Activated B cell treated with CpG ODN at 0.5 μM for 24 hours (primary cell): ENCODE data around the gene EPB41L2. TPM values are rescaled to one million over a fixed set of nuclear protein-coding genes. Genes with fewer than 3 reads are reported as not detected.

Experiments
- ATAC-seq: fragments of 200-7000 bp; cut with Tn5 transposase; one replicate; pipeline ENCODE4 v1.10.0; 2021; ENCODE audit warnings: low read depth, mild to moderate bottlenecking, moderate library complexity
- CTCF ChIA-PET: fragments of 350-600 bp; sonication (Branson Sonifier 250); formaldehyde crosslinking; loops from one replicate; lab custom pipeline; 2021; ENCODE audit warnings: antibody characterized with exemption; lab: Charles Lee
- POLR2A ChIA-PET: fragments of 350-600 bp; sonication (Branson Sonifier 250); formaldehyde crosslinking; loops from one replicate; lab custom pipeline; 2021; ENCODE audit warnings: antibody characterized with exemption; lab: Charles Lee
- DNase-seq: peaks from one replicate; pipeline ENCODE4 v3.0.0; 2022
- H3K27ac Mint-ChIP-seq: one replicate; pipeline ENCODE4 v1.8.0; 2020; ENCODE audit warnings: mixed read lengths
- H3K27me3 Mint-ChIP-seq: one replicate; pipeline ENCODE4 v1.8.0; 2021; ENCODE audit warnings: mixed read lengths
- H3K36me3 Mint-ChIP-seq: one replicate; pipeline ENCODE4 v1.8.0; 2021; ENCODE audit warnings: low read depth, mixed read lengths
- H3K4me1 Mint-ChIP-seq: one replicate; pipeline ENCODE4 v1.8.0; 2021; ENCODE audit warnings: mixed read lengths
- H3K4me3 Mint-ChIP-seq: one replicate; pipeline ENCODE4 v1.8.0; 2020; ENCODE audit warnings: mild to moderate bottlenecking, mixed read lengths
- H3K9me3 Mint-ChIP-seq: one replicate; pipeline ENCODE4 v1.8.0; 2020; ENCODE audit warnings: mixed read lengths
- CTCF ChIP-seq: fragments of 200-600 bp; IDR thresholded peaks from one replicate; pipeline ENCODE4 v1.8.0; 2022; ENCODE audit warnings: antibody characterized with exemption, mild to moderate bottlenecking
- intact Hi-C: fragments of 100-400 bp; cut with micrococcal nuclease; formaldehyde crosslinking; loops from one replicate; pipeline ENCODE4 v1.15.1; 2024
- total RNA-seq: library from RNA; stranded (reverse); gene quantifications from 2 replicates; pipeline ENCODE4 v1.2.3, GENCODE V29; 2022

Gene EPB41L2
- total RNA-seq, 1 donor from 2014 or later: 62.8 TPM

DNA sequence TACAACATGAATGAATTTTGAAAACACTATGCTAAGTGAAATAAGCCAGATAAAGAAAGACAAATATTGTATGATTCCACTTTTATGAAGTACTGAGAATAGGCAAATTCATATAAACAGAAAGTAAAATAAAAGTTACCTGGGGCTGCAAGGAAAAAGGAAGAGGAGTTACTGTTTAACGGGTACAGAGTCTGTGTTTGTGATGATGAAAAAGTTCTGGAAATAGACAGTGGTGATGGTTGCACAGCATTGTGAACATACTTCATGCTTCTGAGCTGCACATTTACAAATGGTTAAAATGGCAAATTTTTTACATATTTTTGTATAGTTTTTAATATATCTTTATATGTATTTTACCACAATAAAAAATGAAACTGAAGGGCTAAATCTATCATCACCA lies 29.4 kb downstream of the EPB41L2 start:
- no peaks in the 10 kb centered on the region for H3K36me3 Mint-ChIP-seq
- TF ChIP-seq CTCF: no peak
- no peaks in the 10 kb centered on the region for H3K9me3 Mint-ChIP-seq
- no peak overlapping the region for H3K27ac Mint-ChIP-seq
- ATAC-seq: no peak
- H3K27me3 Mint-ChIP-seq: no peaks in the 10 kb centered on the region
- H3K4me3 Mint-ChIP-seq: no peak overlapping the region
- no peak for DNase-seq
- peaks cover 14% of the 10 kb centered on the region for H3K4me1 Mint-ChIP-seq
- ChIA-PET POLR2A (no interaction called here), CTCF (no interaction called here)
- intact Hi-C loops: no loop called here

GRCh38 chr6:131029626-131030297 lies 33.3 kb downstream of the EPB41L2 start:
- no peaks in the 10 kb centered on the region for H3K27me3 Mint-ChIP-seq
- no peak for ATAC-seq
- intact Hi-C loops: no loop called here
- TF ChIP-seq CTCF: no peak
- no peaks in the 10 kb centered on the region for H3K36me3 Mint-ChIP-seq
- no peaks in the 10 kb centered on the region for H3K9me3 Mint-ChIP-seq
- CTCF ChIA-PET: no interaction called here
- no peak for DNase-seq
- peaks cover 24% of the 10 kb centered on the region for H3K4me1 Mint-ChIP-seq
- H3K27ac Mint-ChIP-seq: no peak overlapping the region
- POLR2A ChIA-PET: interaction anchor here (0.6 kb wide), 1 partner anchor 673 kb away, joined by 8 read pairs; no protein-coding TSS in a partner anchor
- H3K4me3 Mint-ChIP-seq: no peak overlapping the region

DNA sequence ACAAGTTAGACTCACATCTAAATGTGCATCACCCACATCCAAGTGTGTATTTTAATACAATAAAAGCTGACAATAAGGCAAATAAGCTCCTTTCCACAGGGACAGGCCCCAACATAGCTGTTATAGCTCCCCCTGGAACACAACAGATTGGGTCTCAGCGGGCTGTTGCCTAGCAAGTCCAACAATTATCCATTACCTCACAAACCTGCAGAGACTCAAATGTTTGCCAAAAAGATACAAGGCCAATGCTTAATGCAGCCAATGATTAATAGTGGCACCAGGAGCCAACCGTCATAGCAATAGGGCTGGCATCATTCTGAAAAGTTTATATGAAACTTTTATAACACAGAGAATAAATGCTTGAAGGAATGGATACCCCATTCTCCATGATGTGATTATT lies 35.7 kb downstream of the EPB41L2 start:
- TF ChIP-seq CTCF: no peak
- Mint-ChIP-seq H3K36me3 (no peaks in the 10 kb centered on the region), H3K9me3 (no peaks in the 10 kb centered on the region), H3K27ac (no peak overlapping the region), H3K4me1 (peaks cover 21% of the 10 kb centered on the region), H3K27me3 (no peaks in the 10 kb centered on the region), H3K4me3 (no peak overlapping the region)
- POLR2A ChIA-PET: no interaction called here
- DNase-seq (no peak), ATAC-seq (no peak)
- CTCF ChIA-PET: no interaction called here
- intact Hi-C loops: no loop called here

DNA sequence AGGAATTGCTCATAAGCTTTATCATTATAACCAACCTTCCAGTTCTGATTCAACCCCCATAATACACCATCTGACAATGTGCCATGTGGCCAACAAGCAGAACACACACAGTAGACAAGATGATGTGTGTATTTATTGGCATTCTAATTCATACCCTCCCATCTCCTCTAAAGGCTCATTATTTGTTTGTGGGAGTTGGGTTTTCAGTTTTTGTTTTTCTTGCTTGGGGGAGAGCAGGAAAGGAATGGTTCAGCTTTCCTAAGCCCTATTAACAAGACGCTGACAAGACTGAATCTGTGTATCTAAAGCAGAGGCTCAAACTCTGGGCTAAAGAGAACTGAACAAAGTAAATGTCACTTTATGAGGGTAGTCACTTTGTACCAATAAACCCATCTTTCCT lies 36.8 kb downstream of the EPB41L2 start:
- H3K27ac Mint-ChIP-seq: no peak overlapping the region
- no peak for DNase-seq
- TF ChIP-seq CTCF: no peak
- H3K4me3 Mint-ChIP-seq: no peak overlapping the region
- H3K9me3 Mint-ChIP-seq: no peaks in the 10 kb centered on the region
- ChIA-PET POLR2A (no interaction called here), CTCF (no interaction called here)
- H3K27me3 Mint-ChIP-seq: no peaks in the 10 kb centered on the region
- ATAC-seq: no peak
- H3K4me1 Mint-ChIP-seq: peaks cover 21% of the 10 kb centered on the region
- intact Hi-C loops: no loop called here
- no peaks in the 10 kb centered on the region for H3K36me3 Mint-ChIP-seq

GRCh38 chr6:131024565-131024964 lies 38.5 kb downstream of the EPB41L2 start:
- Mint-ChIP-seq H3K36me3 (no peaks in the 10 kb centered on the region), H3K4me1 (peaks cover 16% of the 10 kb centered on the region), H3K27me3 (no peaks in the 10 kb centered on the region), H3K9me3 (no peaks in the 10 kb centered on the region), H3K4me3 (no peak overlapping the region), H3K27ac (no peak overlapping the region)
- intact Hi-C loops: no loop called here
- ChIA-PET CTCF (no interaction called here), POLR2A (no interaction called here)
- DNase-seq (no peak), ATAC-seq (no peak)
- no peak for TF ChIP-seq CTCF
